OCI-LY1 (cell line): ENCODE measurements around the gene ATP5PF.

Experiments used
- H2AFZ ChIP-seq: fragments of 200-600 bp; sonication (generic), shearing (Covaris generic); 2 replicates; pipeline ENCODE4 v1.6.0; 2014; ENCODE audit warnings: antibody characterized with exemption, mild to moderate bottlenecking, low read length
- H3F3A ChIP-seq: fragments of 200-600 bp; sonication (generic), shearing (Covaris generic); 2 replicates; pipeline ENCODE4 v1.6.0; 2014; ENCODE audit warnings: mild to moderate bottlenecking, antibody characterized with exemption, low read length, moderate library complexity; ENCODE audit not compliant: insufficient read depth
- H3K27ac ChIP-seq: fragments of 200-600 bp; sonication (generic); 2 replicates; pipeline ENCODE4 v1.5.1; 2014; ENCODE audit warnings: low read length, mixed run types, mild to moderate bottlenecking, low read depth; ENCODE audit not compliant: poor library complexity, severe bottlenecking
- H3K27me3 ChIP-seq: fragments of 200-600 bp; sonication (generic); 2 replicates; pipeline ENCODE4 v1.6.0; 2014; ENCODE audit warnings: antibody characterized with exemption, mild to moderate bottlenecking, low read length, moderate library complexity; ENCODE audit not compliant: insufficient read depth
- H3K36me3 ChIP-seq: fragments of 200-600 bp; sonication (generic); 2 replicates; pipeline ENCODE4 v1.6.1; 2014; ENCODE audit warnings: mild to moderate bottlenecking, antibody characterized with exemption, low read length, moderate library complexity, mixed read lengths; ENCODE audit not compliant: insufficient read depth
- H3K4me1 ChIP-seq: fragments of 200-600 bp; sonication (generic); 2 replicates; pipeline ENCODE4 v1.5.1; 2014; ENCODE audit warnings: mild to moderate bottlenecking, low read length, moderate library complexity; ENCODE audit not compliant: insufficient read depth, severe bottlenecking
- H3K4me2 ChIP-seq: fragments of 200-600 bp; sonication (generic), shearing (Covaris generic); 2 replicates; pipeline ENCODE4 v1.6.1; 2014; ENCODE audit warnings: low read length
- H3K4me3 ChIP-seq: fragments of 200-600 bp; sonication (generic); 2 replicates; pipeline ENCODE4 v1.5.1; 2014; ENCODE audit warnings: low read length, low read depth, mild to moderate bottlenecking, mixed read lengths; ENCODE audit not compliant: poor library complexity, severe bottlenecking
- H3K79me2 ChIP-seq: fragments of 200-600 bp; shearing (Covaris generic); 2 replicates; pipeline ENCODE4 v1.6.1; 2016; ENCODE audit warnings: mixed run types, low read length, mixed read lengths; ENCODE audit not compliant: insufficient read depth
- H3K9ac ChIP-seq: fragments of 200-600 bp; sonication (generic), shearing (Covaris generic); 2 replicates; pipeline ENCODE4 v1.6.1; 2014; ENCODE audit warnings: mild to moderate bottlenecking, low read length, mixed read lengths
- H3K9me2 ChIP-seq: fragments of 200-600 bp; sonication (generic), shearing (Covaris generic); 2 replicates; pipeline ENCODE4 v1.6.1; 2014; ENCODE audit warnings: low read depth, mild to moderate bottlenecking, low read length, mixed read lengths
- H3K9me3 ChIP-seq: fragments of 200-600 bp; shearing (Covaris generic); 2 replicates; pipeline ENCODE4 v1.6.1; 2014; ENCODE audit warnings: low read length, mixed read lengths
- H4K20me1 ChIP-seq: fragments of 200-600 bp; sonication (generic), shearing (Covaris generic); 2 replicates; pipeline ENCODE4 v1.6.0; 2016; ENCODE audit warnings: mild to moderate bottlenecking, low read length; ENCODE audit not compliant: insufficient read depth
- EZH2 ChIP-seq: fragments of 200-600 bp; sonication (generic), shearing (Covaris generic); IDR thresholded peaks from 2 replicates; pipeline ENCODE4 v1.8.0; 2017; ENCODE audit warnings: borderline replicate concordance, mixed run types, mild to moderate bottlenecking, antibody characterized with exemption, low read length, moderate library complexity, mixed read lengths
- TF ChIP-seq, protein P1 (sequence below): fragments of 200-600 bp; sonication (generic), shearing (Covaris generic); IDR thresholded peaks from 2 replicates; pipeline ENCODE4 v1.5.1; 2017; ENCODE audit warnings: mild to moderate bottlenecking, antibody characterized with exemption, low read length, moderate library complexity, mixed read lengths

The ATP5PF gene

DNA sequence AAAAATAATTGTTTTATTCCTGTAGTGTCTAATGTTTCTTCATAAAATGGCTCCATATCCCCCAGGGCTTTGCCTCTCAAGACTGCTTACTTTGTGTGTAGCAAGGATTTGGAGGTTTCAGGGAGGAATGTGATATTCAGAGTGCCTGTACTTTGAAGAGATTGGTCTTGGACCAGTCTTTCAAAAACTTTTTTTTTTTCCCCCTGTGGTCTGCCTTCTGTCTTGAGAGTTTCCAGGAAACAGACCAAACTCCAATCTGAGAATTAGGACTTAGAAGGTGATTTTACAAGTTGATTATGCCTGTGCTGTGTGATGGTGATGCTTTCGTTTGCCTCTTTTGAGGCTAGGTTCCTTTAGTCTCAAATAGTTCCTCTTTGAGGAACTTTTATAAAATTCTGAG lies 26.0 kb upstream of the ATP5PF start:
- Histone ChIP-seq H3K79me2 (no peaks in the 10 kb centered on the region), H3K9me3 (no peaks in the 10 kb centered on the region), H4K20me1 (no peaks in the 10 kb centered on the region), H3K9ac (no peak overlapping the region), H3K4me3 (no peak overlapping the region), H3K4me1 (no peaks in the 10 kb centered on the region), H3K27ac (no peak overlapping the region), H3K36me3 (peaks cover 80% of the 10 kb centered on the region), H3F3A (no peaks in the 10 kb centered on the region), H3K4me2 (no peak overlapping the region), H3K9me2 (no peaks in the 10 kb centered on the region), H2AFZ (no peak overlapping the region), H3K27me3 (no peaks in the 10 kb centered on the region)
- TF ChIP-seq, protein P1, sequence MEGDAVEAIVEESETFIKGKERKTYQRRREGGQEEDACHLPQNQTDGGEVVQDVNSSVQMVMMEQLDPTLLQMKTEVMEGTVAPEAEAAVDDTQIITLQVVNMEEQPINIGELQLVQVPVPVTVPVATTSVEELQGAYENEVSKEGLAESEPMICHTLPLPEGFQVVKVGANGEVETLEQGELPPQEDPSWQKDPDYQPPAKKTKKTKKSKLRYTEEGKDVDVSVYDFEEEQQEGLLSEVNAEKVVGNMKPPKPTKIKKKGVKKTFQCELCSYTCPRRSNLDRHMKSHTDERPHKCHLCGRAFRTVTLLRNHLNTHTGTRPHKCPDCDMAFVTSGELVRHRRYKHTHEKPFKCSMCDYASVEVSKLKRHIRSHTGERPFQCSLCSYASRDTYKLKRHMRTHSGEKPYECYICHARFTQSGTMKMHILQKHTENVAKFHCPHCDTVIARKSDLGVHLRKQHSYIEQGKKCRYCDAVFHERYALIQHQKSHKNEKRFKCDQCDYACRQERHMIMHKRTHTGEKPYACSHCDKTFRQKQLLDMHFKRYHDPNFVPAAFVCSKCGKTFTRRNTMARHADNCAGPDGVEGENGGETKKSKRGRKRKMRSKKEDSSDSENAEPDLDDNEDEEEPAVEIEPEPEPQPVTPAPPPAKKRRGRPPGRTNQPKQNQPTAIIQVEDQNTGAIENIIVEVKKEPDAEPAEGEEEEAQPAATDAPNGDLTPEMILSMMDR = no peak
- TF ChIP-seq EZH2 = no peak

DNA sequence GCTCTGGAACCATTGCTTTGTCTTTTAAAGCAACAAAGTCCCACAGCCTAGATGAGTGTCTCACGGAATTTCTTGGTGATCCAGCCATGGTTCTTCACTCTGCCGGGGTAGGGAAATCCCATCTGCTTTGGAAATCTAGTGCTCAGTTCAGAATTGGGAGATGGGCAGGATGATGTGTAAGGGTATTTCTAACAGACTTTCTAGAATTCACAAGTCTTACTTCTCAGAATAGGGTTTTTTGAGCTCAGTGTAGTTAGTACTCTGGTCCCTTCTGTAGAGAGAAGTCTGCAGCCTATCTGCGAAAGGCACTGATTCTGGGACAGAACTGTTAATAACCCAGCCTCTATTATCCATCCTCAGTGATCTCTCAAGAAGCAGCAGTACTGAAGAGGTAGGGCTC lies 25.4 kb upstream of the ATP5PF start:
- no peak for TF ChIP-seq EZH2
- TF ChIP-seq, protein P1 = no peak
- Histone ChIP-seq H3F3A (no peaks in the 10 kb centered on the region), H3K9me3 (no peaks in the 10 kb centered on the region), H3K4me1 (no peaks in the 10 kb centered on the region), H4K20me1 (no peaks in the 10 kb centered on the region), H3K4me2 (no peak overlapping the region), H3K36me3 (peaks cover 80% of the 10 kb centered on the region), H3K4me3 (no peak overlapping the region), H3K9me2 (no peaks in the 10 kb centered on the region), H2AFZ (no peak overlapping the region), H3K27me3 (no peaks in the 10 kb centered on the region), H3K9ac (no peak overlapping the region), H3K27ac (no peak overlapping the region), H3K79me2 (no peaks in the 10 kb centered on the region)

DNA sequence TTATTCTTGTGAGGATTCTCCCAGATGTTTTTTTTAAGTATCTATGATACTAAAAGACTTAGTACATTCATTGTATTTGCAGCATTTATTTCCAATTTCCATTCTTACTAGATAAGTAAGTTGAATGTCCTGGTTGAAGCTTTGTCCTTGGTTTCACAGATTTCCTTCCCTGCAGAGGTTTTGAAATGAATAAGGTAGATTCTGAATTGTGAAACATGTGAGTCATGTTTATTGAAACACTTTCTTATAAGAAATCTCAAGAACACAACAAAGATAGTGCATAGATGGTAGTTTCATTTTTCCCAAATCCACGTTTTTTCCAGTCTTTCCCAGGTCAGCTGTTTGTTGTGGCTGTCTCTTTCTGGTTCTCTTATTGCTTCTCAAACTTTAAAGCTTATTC lies 24.9 kb upstream of the ATP5PF start:
- Histone ChIP-seq H3K4me2 (no peak overlapping the region), H3K36me3 (peaks cover 79% of the 10 kb centered on the region), H3K27me3 (no peaks in the 10 kb centered on the region)

More for the DNA sequence above, 24.9 kb upstream of the ATP5PF start:
- Histone ChIP-seq H3K9me2 (no peaks in the 10 kb centered on the region), H3K9ac (no peak overlapping the region), H3K4me1 (no peaks in the 10 kb centered on the region), H3K27ac (no peak overlapping the region), H4K20me1 (no peaks in the 10 kb centered on the region), H3K4me3 (no peak overlapping the region), H3F3A (no peaks in the 10 kb centered on the region), H2AFZ (no peak overlapping the region), H3K79me2 (no peaks in the 10 kb centered on the region), H3K9me3 (no peaks in the 10 kb centered on the region)
- TF ChIP-seq, protein P1 = no peak
- no peak for TF ChIP-seq EZH2
